Measurements from ENCODE around the gene NHSL1. TPM values are rescaled to one million over a fixed set of nuclear protein-coding genes. Genes with fewer than 3 reads are reported as not detected.

NHSL1 gene
- total and polyA plus RNA-seq, 2 of the 8 experiments (the other 6 are each of a cell fraction or from before 2014, with no cell fraction given), result 7.2 to 32.4 TPM

DNA sequence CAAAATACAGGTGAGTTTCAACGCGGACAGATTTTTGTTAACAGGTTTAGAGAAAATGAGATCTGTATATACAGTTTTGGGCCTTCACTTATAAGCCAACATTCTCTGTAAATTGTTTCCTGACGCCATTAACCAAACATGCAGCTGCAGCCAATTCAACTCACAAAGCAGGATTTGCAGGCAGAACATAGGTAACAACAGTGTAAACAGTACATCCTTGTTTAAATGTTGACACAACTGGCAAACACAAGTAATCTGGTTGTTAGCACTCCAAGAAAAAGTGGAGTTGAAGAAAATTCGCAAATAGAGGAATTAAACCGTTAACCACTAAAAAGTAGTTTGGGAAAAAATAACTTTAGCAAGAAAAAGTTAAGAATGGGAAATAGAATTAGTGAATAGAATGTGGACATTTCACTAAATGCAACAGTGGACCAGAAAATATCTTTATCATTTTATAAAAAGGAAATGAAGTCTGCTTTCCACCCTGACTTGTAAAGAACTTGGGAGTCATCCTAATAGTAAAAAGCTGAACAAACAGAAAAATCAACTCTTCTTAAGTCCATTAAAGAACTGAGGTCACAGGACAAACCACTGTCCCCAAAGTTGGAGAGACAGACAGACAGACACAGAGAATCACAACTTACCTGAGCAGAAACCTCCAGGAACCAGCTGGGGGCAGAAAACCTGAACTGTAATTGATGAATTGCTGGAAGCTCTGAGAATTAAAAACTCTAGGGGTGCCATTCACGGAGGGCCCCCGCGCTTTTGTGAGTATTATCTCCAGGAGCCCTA lies 111.5 kb downstream of the NHSL1 start:
- CTCF ChIA-PET (ENCODE audit: partially characterized antibody), result interaction anchor here (0.6 to 1.6 kb wide), 2 partner anchors 10 to 488 kb away, joined by 3 to 5 read pairs; no protein-coding TSS in a partner anchor

More for the DNA sequence above, 111.5 kb downstream of the NHSL1 start:
- DNase-seq (ENCODE audit: low read depth in 1 of 2, low spot score in 2 of 2), result no peak
- H4K5ac ChIP-seq (ENCODE audit: insufficient read length, low read depth, low read length), result no peak overlapping the region
- no peak overlapping the region for H4K8ac ChIP-seq (ENCODE audit: extremely low read depth, insufficient read depth, low read length)
- no peak overlapping the region for H3K14ac ChIP-seq (ENCODE audit: insufficient read length)
- WGBS, 2 experiments (ENCODE audit: extremely low coverage in 1 of 2, insufficient coverage in 1 of 2, insufficient read length in 1 of 2, insufficient replicate concordance in 2 of 2, low coverage in 1 of 2, low lambda C conversion rate in 2 of 2, missing lambda C conversion rate in 1 of 2), result 88% methylated on average over 8 of the region's 8 CpGs; no CpG with 5 or more reads in 1 of the 2 experiments
- no peak overlapping the region for H3K4me2 ChIP-seq (ENCODE audit: insufficient read depth in 1 of 2, low read depth in 2 of 2, low read length in 2 of 2)
- H3K23ac ChIP-seq (ENCODE audit: insufficient read length), result no peak overlapping the region
- no peaks in the 10 kb centered on the region for H3K23me2 ChIP-seq (ENCODE audit: low read depth, low read length)
- 0 out of 2 replicates have a peak overlapping the region, but pooled peaks have one; percentile 38 for H2AFZ ChIP-seq (ENCODE audit: low read length)
- FAIRE-seq, result no peak
- no peak overlapping the region for H2BK20ac ChIP-seq (ENCODE audit: low read length)
- no peak overlapping the region for H3K18ac ChIP-seq (ENCODE audit: extremely low read depth, low read length)
- H3K4me1 ChIP-seq (replicated peaks in 1 of 4; ENCODE audit: control insufficient read depth in 3 of 4, insufficient read depth in 4 of 4, low read length in 3 of 4), result peaks cover 0 to 4% (median 1%) of the 10 kb centered on the region in 4 experiments; a peak in 3 of 7 replicates
- no peaks in the 10 kb centered on the region for H3K79me1 ChIP-seq (ENCODE audit: low read depth, low read length)
- TF ChIP-seq ATF2 (IDR thresholded peaks at IDR 0.05; ENCODE audit: low read length) (no peak), EP300 (IDR thresholded peaks at IDR 0.05; ENCODE audit: borderline replicate concordance in 1 of 2, low read depth in 2 of 2, low read length in 2 of 2) (no peak), SRF (IDR thresholded peaks at IDR 0.05; ENCODE audit: low read depth, low read length) (no peak), MAX (IDR thresholded peaks at IDR 0.05) (no peak), SAP30 (IDR thresholded peaks at IDR 0.05; ENCODE audit: insufficient read depth, insufficient replicate concordance, low read length) (no peak), YY1 (IDR thresholded peaks at IDR 0.05; ENCODE audit: low read depth, low read length) (no peak), NRF1 (IDR thresholded peaks at IDR 0.05; ENCODE audit: low read depth, low read length) (no peak)
- H3K4me3 ChIP-seq (ENCODE audit: extremely low read depth in 1 of 4, insufficient read depth in 2 of 4, low read depth in 3 of 4, low read length in 4 of 4), result no peak overlapping the region
- H4K91ac ChIP-seq (replicated peaks; ENCODE audit: insufficient read length, low read length), result no peak overlapping the region
- no peak overlapping the region for H2AK5ac ChIP-seq (ENCODE audit: low read depth, low read length)
- no peak overlapping the region for H2BK120ac ChIP-seq (replicated peaks; ENCODE audit: low read depth, low read length)
- H3K79me2 ChIP-seq (ENCODE audit: control insufficient read depth in 1 of 2, insufficient read depth in 2 of 2, low read length in 2 of 2), result no peaks in the 10 kb centered on the region
- no peak overlapping the region for H3K27ac ChIP-seq (ENCODE audit: low read depth, low read length)
- H3K4ac ChIP-seq (replicated peaks; ENCODE audit: insufficient read length, low read depth, low read length), result no peak overlapping the region
- H3K36me3 ChIP-seq (ENCODE audit: control insufficient read depth in 2 of 4, insufficient read depth in 4 of 4, low read length in 3 of 4), result no peaks in the 10 kb centered on the region
- H3K27me3 ChIP-seq (replicated peaks in 1 of 4; ENCODE audit: control insufficient read depth in 3 of 4, extremely low read depth in 1 of 4, insufficient read depth in 3 of 4, low read length in 3 of 4), result no peaks in the 10 kb centered on the region
- POLR2A ChIA-PET (ENCODE audit: partially characterized antibody), result no interaction called here
- H3K9me3 ChIP-seq (ENCODE audit: insufficient read depth in 2 of 2, low read depth in 1 of 2, low read length in 1 of 2), result no peaks in the 10 kb centered on the region
- no peak overlapping the region for H2BK5ac ChIP-seq (ENCODE audit: low read depth, low read length)
- no peak overlapping the region for H3K56ac ChIP-seq (replicated peaks; ENCODE audit: insufficient read length, low read depth, low read length)
- no peak overlapping the region for H3K9ac ChIP-seq (replicated peaks in 1 of 4; ENCODE audit: extremely low read depth in 1 of 4, low read depth in 3 of 4, low read length in 3 of 4)
- H2BK12ac ChIP-seq (ENCODE audit: low read depth, low read length), result no peak overlapping the region
- no peak overlapping the region for H2BK15ac ChIP-seq (ENCODE audit: low read length)
- no peaks in the 10 kb centered on the region for H4K20me1 ChIP-seq (replicated peaks in 1 of 2; ENCODE audit: control insufficient read depth in 1 of 2, insufficient read depth in 2 of 2, low read length in 2 of 2)
